ENCODE measurements around the gene TAGLN3. TPM values are rescaled to one million over a fixed set of nuclear protein-coding genes. Genes with fewer than 3 reads are reported as not detected.
A peak's percentile ranks its signal among the peaks of the same experiment; 100 is the strongest.

Gene TAGLN3
- total RNA-seq, 1 experiment from 2014 or later = not detected

DNA sequence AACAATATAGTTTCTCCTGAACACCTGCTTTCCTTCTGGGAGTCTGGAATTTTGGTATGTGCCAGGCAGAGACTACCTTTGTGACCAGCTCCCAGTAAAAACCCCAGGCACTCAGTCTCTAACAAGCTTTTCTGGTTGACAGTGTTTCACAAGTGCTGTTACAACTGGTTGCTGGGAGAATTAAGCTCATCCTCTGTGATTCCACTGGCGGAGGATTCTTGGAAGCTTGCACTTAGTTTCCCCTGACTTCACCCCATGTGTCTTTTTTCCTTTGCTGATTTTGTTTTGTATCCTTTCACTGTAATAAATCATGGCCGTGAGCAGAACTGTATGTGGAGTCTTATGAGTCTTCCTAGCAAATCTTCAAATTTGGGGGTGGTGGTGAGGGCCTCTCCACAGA, 5.7 kb upstream of the TAGLN3 start:
- POLR2A ChIA-PET = no interaction called here
- intact Hi-C loops (cut with micrococcal nuclease; ENCODE audit: unreplicated experiment) = no loop called here
- no peaks in the 10 kb centered on the region for H3K27me3 Mint-ChIP-seq (ENCODE audit: insufficient read depth, unreplicated experiment)

DNA sequence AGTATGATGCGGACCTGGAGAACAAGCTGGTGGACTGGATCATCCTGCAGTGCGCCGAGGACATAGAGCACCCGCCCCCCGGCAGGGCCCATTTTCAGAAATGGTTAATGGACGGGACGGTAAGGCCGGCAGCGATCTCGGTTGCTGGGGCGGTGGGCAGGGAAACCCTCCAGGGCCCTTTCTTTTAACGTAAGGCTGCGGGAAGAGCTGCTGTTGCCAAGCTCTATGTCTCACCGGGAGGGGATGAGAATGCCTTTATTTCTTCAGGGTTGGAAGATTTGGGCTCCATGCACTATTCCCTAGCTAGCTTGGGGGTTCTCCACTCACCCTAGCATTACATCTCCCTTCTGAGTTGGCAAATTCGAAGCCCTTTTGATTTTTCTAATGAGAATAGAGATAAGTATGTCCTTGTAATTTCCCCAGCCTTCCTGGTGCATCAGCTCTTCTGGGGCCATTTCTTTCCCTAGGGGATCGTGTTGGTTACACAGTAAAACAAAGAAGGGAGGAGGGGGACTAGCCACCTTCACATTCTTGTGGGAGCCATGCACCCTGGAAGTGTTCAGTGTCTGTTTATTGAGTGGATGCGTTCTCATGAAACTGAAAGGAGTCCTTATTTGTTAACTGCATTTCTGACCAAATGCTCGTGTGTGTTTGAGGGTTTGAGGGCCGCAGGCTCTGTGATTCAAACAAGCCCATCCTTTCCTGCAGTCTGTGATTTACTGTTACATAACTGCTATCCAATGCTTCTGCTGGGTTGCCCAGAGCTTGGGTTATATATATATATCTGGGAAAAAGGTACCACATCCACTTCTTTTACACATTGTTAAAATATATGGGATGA, 982 bp downstream of the TAGLN3 start:
- Histone ChIP-seq H3K4me3 (ENCODE audit: low read depth, low read length) (no peak overlapping the region; the same call in 1 of the 2 replicates), H3K4me1 (peaks cover 5% of the 10 kb centered on the region), H3K27me3 (replicated peaks; ENCODE audit: control insufficient read depth, insufficient read depth, low read length) (no peaks in the 10 kb centered on the region), H3K9me3 (no peaks in the 10 kb centered on the region), H3K36me3 (ENCODE audit: control insufficient read depth, insufficient read depth, low read length) (no peaks in the 10 kb centered on the region)
- ChIA-PET CTCF (interaction anchor here (1.5 kb wide), 1 partner anchor 11 kb away, joined by 4 read pairs; no protein-coding TSS in a partner anchor), POLR2A (no interaction called here)
- H3K27me3 Mint-ChIP-seq (ENCODE audit: insufficient read depth, unreplicated experiment) = no peaks in the 10 kb centered on the region
- BruUV-seq (replicated peaks) = no TSS peak
- H3K9me3 Mint-ChIP-seq (ENCODE audit: unreplicated experiment) = no peaks in the 10 kb centered on the region
- peaks cover 11% of the 10 kb centered on the region for H3K36me3 Mint-ChIP-seq (ENCODE audit: insufficient read depth, unreplicated experiment)
- peak overlapping the region; percentile 60 for H3K4me3 Mint-ChIP-seq (ENCODE audit: unreplicated experiment)
- H3K4me1 Mint-ChIP-seq (ENCODE audit: low read depth, unreplicated experiment) = peaks cover 27% of the 10 kb centered on the region
- TF ChIP-seq, protein P1, sequence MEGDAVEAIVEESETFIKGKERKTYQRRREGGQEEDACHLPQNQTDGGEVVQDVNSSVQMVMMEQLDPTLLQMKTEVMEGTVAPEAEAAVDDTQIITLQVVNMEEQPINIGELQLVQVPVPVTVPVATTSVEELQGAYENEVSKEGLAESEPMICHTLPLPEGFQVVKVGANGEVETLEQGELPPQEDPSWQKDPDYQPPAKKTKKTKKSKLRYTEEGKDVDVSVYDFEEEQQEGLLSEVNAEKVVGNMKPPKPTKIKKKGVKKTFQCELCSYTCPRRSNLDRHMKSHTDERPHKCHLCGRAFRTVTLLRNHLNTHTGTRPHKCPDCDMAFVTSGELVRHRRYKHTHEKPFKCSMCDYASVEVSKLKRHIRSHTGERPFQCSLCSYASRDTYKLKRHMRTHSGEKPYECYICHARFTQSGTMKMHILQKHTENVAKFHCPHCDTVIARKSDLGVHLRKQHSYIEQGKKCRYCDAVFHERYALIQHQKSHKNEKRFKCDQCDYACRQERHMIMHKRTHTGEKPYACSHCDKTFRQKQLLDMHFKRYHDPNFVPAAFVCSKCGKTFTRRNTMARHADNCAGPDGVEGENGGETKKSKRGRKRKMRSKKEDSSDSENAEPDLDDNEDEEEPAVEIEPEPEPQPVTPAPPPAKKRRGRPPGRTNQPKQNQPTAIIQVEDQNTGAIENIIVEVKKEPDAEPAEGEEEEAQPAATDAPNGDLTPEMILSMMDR (IDR thresholded peaks at IDR 0.05; ENCODE audit: insufficient read depth in 1 of 2, low read depth in 1 of 2, low read length in 1 of 2, severe bottlenecking in 1 of 2, unreplicated experiment in 1 of 2) = no peak
- intact Hi-C loops (cut with micrococcal nuclease; ENCODE audit: unreplicated experiment) = no loop called here
- no peak for DNase-seq
- no peak overlapping the region for H3K27ac Mint-ChIP-seq (ENCODE audit: unreplicated experiment)

More for the DNA sequence above, 5.7 kb upstream of the TAGLN3 start:
- Mint-ChIP-seq H3K4me3 (ENCODE audit: unreplicated experiment) (no peak overlapping the region), H3K4me1 (ENCODE audit: low read depth, unreplicated experiment) (no peaks in the 10 kb centered on the region), H3K36me3 (ENCODE audit: insufficient read depth, unreplicated experiment) (peaks cover 25% of the 10 kb centered on the region), H3K9me3 (ENCODE audit: unreplicated experiment) (no peaks in the 10 kb centered on the region), H3K27ac (ENCODE audit: unreplicated experiment) (no peak overlapping the region)
- Histone ChIP-seq H3K4me1 (no peaks in the 10 kb centered on the region), H3K36me3 (ENCODE audit: control insufficient read depth, insufficient read depth, low read length) (no peaks in the 10 kb centered on the region), H3K9me3 (no peaks in the 10 kb centered on the region), H3K27me3 (replicated peaks; ENCODE audit: control insufficient read depth, insufficient read depth, low read length) (no peaks in the 10 kb centered on the region), H3K4me3 (ENCODE audit: low read depth, low read length) (no peak overlapping the region)
- no peak for DNase-seq
- BruUV-seq (replicated peaks) = no TSS peak
- TF ChIP-seq, protein P1 (IDR thresholded peaks at IDR 0.05; ENCODE audit: insufficient read depth in 1 of 2, low read depth in 1 of 2, low read length in 1 of 2, severe bottlenecking in 1 of 2, unreplicated experiment in 1 of 2) = no peak
- CTCF ChIA-PET = interaction anchor here (2.8 kb wide), 1 partner anchor 20 kb away, joined by 11 read pairs; no protein-coding TSS in a partner anchor

DNA sequence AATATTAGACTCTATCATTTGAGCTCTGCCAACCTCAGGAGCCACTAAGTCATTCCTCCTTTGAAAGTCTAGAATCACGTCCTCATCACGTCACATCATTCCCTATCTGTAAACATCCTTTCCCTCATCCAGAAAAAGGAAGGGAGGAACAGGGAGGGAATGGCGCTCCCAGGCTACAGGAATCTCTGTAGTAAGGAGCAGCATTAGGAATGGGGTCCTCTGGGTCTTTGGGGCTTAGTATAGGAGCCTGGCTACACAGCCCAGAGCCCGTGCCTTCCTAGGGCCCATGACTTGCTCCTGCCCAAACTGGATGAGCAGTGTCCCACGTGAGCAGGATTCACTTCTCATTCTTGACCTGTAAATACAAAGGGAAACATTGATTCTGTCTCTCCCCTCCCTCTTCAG, 1.6 kb downstream of the TAGLN3 start:
- Mint-ChIP-seq H3K4me3 (ENCODE audit: unreplicated experiment) (no peak overlapping the region), H3K36me3 (ENCODE audit: insufficient read depth, unreplicated experiment) (peaks cover 9% of the 10 kb centered on the region), H3K27ac (ENCODE audit: unreplicated experiment) (no peak overlapping the region), H3K4me1 (ENCODE audit: low read depth, unreplicated experiment) (peaks cover 31% of the 10 kb centered on the region), H3K9me3 (ENCODE audit: unreplicated experiment) (no peaks in the 10 kb centered on the region), H3K27me3 (ENCODE audit: insufficient read depth, unreplicated experiment) (no peaks in the 10 kb centered on the region)
- no TSS peak for BruUV-seq (replicated peaks)
- H3K27me3 ChIP-seq (replicated peaks; ENCODE audit: control insufficient read depth, insufficient read depth, low read length) = no peaks in the 10 kb centered on the region
- ChIA-PET POLR2A (no interaction called here), CTCF (interaction anchor here (1.5 to 2.9 kb wide), 2 partner anchors 11 to 13 kb away, joined by 4 to 16 read pairs; no protein-coding TSS in a partner anchor)
- H3K4me1 ChIP-seq = peaks cover 9% of the 10 kb centered on the region
- intact Hi-C loops (cut with micrococcal nuclease; ENCODE audit: unreplicated experiment) = no loop called here
- H3K36me3 ChIP-seq (ENCODE audit: control insufficient read depth, insufficient read depth, low read length) = no peaks in the 10 kb centered on the region
- TF ChIP-seq, protein P1 (IDR thresholded peaks at IDR 0.05; ENCODE audit: insufficient read depth in 1 of 2, low read depth in 1 of 2, low read length in 1 of 2, severe bottlenecking in 1 of 2, unreplicated experiment in 1 of 2) = no peak
- H3K9me3 ChIP-seq = no peaks in the 10 kb centered on the region
- no peak for DNase-seq
- H3K4me3 ChIP-seq (ENCODE audit: low read depth, low read length) = no peak overlapping the region

All from Caco-2 (cell line).